ENCODE data around the gene COG1.

DNA sequence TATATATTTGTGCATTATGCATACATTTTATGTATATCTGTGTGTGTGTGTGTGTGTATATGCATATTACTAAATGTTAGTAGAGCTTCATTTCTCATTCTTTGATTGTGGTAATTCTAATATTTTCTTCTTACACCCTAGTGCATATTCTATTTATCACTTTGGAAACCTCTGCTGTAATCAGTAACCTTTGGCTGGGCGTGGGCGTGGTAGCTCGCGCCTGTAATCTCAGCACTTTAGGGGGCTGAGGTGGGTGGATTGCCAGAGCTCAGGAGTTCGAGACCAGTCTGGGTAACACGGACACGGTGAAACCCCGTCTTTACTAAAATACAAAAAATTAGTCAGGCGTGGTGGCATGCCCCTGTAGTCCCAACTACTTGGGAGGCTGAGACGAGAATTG lies 41.9 kb downstream of the COG1 start:
- no peak for TF ChIP-seq CTCF (IDR thresholded peaks at IDR 0.05)
- no peak for TF ChIP-seq POLR2A (IDR thresholded peaks at IDR 0.05)
- no peak for TF ChIP-seq POLR2AphosphoS5 (IDR thresholded peaks at IDR 0.05)
